GM12873 (cell line): Measurements from ENCODE around the gene NFX1.

Experiments
- TF ChIP-seq, protein P1 (sequence below): IDR thresholded peaks from 2 replicates; pipeline ENCODE4 v1.5.1; 2012; ENCODE audit warnings: low read depth, mild to moderate bottlenecking, moderate library complexity, low read length, control low read depth; ENCODE audit not compliant: insufficient read depth; ENCODE audit errors: missing control alignments

NFX1 gene

GRCh38 chr9:33267151-33267767, 23.1 kb upstream of the NFX1 start:
- TF ChIP-seq, protein P1, sequence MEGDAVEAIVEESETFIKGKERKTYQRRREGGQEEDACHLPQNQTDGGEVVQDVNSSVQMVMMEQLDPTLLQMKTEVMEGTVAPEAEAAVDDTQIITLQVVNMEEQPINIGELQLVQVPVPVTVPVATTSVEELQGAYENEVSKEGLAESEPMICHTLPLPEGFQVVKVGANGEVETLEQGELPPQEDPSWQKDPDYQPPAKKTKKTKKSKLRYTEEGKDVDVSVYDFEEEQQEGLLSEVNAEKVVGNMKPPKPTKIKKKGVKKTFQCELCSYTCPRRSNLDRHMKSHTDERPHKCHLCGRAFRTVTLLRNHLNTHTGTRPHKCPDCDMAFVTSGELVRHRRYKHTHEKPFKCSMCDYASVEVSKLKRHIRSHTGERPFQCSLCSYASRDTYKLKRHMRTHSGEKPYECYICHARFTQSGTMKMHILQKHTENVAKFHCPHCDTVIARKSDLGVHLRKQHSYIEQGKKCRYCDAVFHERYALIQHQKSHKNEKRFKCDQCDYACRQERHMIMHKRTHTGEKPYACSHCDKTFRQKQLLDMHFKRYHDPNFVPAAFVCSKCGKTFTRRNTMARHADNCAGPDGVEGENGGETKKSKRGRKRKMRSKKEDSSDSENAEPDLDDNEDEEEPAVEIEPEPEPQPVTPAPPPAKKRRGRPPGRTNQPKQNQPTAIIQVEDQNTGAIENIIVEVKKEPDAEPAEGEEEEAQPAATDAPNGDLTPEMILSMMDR: no peak

DNA sequence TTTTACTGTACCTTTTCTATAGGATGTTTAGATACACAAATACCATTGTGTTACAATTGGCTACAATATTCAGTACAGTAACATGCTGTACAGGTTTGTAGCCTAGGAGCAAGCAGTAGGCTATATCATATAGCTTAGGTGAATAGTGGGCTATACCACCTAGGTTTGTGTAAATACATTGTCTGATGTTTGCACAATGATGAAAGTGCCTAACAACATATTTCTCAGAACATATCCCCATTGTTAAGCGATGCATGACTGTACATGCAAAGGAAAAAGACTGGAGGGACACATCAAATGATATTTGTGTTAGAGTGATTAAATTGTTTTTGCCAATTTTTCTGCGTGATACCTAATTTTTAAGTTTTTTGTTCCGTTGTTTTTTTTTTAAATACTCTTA, 20.2 kb upstream of the NFX1 start:
- TF ChIP-seq, protein P1: no peak

DNA sequence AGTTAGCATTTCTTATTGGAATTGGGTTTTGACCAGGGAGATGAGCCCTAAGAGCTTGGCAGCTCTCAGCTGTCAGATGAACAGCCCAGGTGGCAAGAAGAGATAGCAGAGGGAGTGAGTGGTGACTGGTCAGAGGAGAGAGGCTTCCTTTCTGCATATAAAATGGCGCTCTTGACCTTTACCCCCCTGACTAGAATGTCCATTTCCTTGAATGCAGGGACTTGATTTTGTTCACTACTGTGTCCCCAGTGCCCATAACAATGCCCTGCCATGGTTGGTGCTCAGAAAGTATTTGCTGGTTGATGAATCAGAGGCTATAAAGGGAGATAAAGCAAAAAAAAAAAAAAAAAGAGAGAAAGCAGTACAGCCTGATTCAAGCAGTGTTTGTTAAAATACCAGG, 18.3 kb upstream of the NFX1 start:
- TF ChIP-seq, protein P1: no peak

DNA sequence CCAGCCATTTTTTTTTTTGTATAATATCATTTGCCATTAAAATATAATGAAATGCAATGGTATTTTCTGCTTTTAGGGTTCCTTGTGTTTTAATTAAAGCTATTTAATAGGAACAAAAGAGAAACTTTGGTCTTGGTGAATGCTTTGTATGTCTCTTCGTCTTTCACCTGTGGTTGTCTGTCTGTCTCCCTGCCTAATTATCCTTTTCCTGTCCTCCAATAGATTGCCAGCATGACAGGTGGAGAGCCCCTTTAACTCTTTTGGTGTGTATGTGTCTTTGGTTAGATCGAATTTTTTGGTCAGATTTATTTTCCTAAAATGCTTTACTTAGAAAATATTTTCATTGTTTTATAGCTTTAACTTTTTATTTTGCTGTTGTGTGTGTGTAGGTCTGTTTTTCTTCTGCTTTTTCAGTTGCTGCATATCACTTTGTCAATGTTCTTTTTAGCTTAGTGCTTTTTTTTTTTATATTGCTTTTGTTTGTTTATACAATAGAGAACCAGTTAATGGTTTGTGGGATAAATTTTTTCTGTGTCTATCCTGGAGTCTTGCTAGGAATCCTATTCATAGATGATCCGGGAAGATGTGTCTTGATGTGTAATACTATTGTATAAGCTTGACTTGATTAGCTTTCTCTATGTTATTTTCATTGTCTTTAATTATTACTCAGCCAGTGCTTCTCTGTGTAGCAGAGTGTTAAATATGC, 16.9 kb upstream of the NFX1 start:
- TF ChIP-seq, protein P1: no peak

DNA sequence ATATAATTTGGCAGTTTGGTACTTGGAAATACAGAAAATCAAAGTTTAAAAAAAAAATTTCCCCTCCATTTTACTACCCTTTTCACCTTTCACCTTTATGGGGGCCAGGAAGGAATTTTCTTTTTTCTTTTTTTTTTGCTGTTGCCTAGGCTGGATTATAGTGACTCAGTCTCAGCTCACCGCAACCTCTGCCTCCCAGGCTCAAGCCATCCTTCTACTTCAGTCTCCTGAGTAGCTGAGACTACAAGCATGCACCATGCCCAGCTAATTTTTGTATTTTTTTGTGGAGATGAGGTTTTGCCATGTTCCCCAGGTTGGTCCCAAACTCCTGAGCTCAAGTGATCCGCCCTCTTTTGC, 16.4 kb upstream of the NFX1 start:
- TF ChIP-seq, protein P1: no peak

GRCh38 chr9:33277484-33277883, 12.8 kb upstream of the NFX1 start:
- TF ChIP-seq, protein P1: no peak

DNA sequence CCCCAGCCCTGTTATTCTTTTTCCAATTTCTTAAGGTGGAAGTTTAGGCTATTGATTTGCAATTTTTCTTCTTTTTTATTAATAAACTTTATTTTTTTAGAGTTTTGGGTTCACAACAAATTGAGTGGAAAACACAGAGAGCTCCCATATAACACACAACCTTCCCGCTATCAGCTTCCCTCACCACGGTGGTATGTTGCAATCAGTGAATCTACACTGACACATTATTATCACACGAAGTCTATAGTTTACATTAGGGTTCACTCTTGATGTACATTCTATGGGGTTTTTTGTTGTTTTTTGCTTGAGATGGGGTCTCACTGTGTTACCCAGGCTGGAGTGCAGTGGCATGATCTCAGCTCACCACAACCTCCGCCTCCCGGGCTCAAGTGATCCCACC, 4.8 kb upstream of the NFX1 start:
- TF ChIP-seq, protein P1: no peak
